ENCODE data around the gene SMPD4.
"Not testable (repeated sequence)": the region's sequence is repeated elsewhere in the genome, so short reads cannot be mapped to it uniquely, and the experiment has no call there.

DNA sequence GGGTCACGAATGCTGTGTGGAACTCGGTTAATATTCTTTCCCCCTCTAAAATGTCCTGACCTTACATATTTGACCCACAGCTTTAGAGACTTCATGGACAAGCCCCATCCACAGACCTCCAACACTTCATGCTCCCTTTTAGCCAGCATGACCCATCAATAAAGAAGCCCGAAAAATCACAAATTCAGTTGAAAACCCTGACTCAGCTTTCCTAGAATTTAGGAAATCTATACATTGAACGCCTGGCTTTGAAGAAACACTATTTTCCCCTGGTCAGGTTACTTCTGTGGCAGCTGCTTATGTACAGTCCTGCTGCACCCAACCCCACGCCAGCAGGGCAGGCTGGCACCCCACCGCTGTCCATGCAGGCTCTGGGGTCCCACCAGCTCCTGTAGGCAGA is 9.9 kb upstream of the SMPD4 start:
- TF ChIP-seq, protein P1, sequence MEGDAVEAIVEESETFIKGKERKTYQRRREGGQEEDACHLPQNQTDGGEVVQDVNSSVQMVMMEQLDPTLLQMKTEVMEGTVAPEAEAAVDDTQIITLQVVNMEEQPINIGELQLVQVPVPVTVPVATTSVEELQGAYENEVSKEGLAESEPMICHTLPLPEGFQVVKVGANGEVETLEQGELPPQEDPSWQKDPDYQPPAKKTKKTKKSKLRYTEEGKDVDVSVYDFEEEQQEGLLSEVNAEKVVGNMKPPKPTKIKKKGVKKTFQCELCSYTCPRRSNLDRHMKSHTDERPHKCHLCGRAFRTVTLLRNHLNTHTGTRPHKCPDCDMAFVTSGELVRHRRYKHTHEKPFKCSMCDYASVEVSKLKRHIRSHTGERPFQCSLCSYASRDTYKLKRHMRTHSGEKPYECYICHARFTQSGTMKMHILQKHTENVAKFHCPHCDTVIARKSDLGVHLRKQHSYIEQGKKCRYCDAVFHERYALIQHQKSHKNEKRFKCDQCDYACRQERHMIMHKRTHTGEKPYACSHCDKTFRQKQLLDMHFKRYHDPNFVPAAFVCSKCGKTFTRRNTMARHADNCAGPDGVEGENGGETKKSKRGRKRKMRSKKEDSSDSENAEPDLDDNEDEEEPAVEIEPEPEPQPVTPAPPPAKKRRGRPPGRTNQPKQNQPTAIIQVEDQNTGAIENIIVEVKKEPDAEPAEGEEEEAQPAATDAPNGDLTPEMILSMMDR (IDR thresholded peaks at IDR 0.05) = not testable (repeated sequence)
- not testable (repeated sequence) for TF ChIP-seq RARB (CRISPR knock-in tag; IDR thresholded peaks at IDR 0.05); EHMT2 (IDR thresholded peaks at IDR 0.05; ENCODE audit: low read depth); ZFP36 (IDR thresholded peaks at IDR 0.05; ENCODE audit: borderline replicate concordance, partially characterized antibody); ZSCAN20 (CRISPR knock-in tag; IDR thresholded peaks at IDR 0.05); POLR2A (IDR thresholded peaks at IDR 0.05; ENCODE audit: low read length); SMC3 (IDR thresholded peaks at IDR 0.05); FOSL2 (IDR thresholded peaks at IDR 0.05); FOSL2 (CRISPR knock-in tag; IDR thresholded peaks at IDR 0.05); NFE2L2 (conservative IDR thresholded peaks at IDR 0.05; ENCODE audit: low read length); BHLHE40 (IDR thresholded peaks at IDR 0.05; ENCODE audit: low read depth, low read length); CHD2 (IDR thresholded peaks at IDR 0.05; ENCODE audit: low read length, partially characterized antibody); RCOR1 (IDR thresholded peaks at IDR 0.05; ENCODE audit: low read depth, low read length)
- TF ChIP-seq, protein P2, sequence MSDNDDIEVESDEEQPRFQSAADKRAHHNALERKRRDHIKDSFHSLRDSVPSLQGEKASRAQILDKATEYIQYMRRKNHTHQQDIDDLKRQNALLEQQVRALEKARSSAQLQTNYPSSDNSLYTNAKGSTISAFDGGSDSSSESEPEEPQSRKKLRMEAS (IDR thresholded peaks at IDR 0.05) = not testable (repeated sequence)
